ENCODE data around the gene PARVA.
A peak's percentile ranks its signal among the peaks of the same experiment; 100 is the strongest.

Gene PARVA

GRCh38 chr11:12496181-12497025 is 119.0 kb downstream of the PARVA start:
- no peak overlapping the region for H3K27ac ChIP-seq
- TF ChIP-seq ZFX (IDR thresholded peaks at IDR 0.05; ENCODE audit: borderline replicate concordance), result no peak
- 0 out of 2 replicates have a peak, but pooled peaks have one; percentile 7 for TF ChIP-seq CTCF (IDR thresholded peaks at IDR 0.05)

- no peak for TF ChIP-seq CTCF (IDR thresholded peaks at IDR 0.05)
- no peak for TF ChIP-seq ZFX (IDR thresholded peaks at IDR 0.05; ENCODE audit: borderline replicate concordance)
- no peak overlapping the region for H3K27ac ChIP-seq
Observed at GRCh38 chr11:12497431-12497830, 120.1 kb downstream of the PARVA start.

GRCh38 chr11:12499071-12499470 is 121.7 kb downstream of the PARVA start:
- TF ChIP-seq ZFX (IDR thresholded peaks at IDR 0.05; ENCODE audit: borderline replicate concordance) (no peak), CTCF (IDR thresholded peaks at IDR 0.05) (no peak)
- H3K27ac ChIP-seq, result no peak overlapping the region

- no peak overlapping the region for H3K27ac ChIP-seq
- no peak for TF ChIP-seq CTCF (IDR thresholded peaks at IDR 0.05)
- no peak for TF ChIP-seq ZFX (IDR thresholded peaks at IDR 0.05; ENCODE audit: borderline replicate concordance)
Observed at GRCh38 chr11:12502046-12502445, 124.7 kb downstream of the PARVA start.

GRCh38 chr11:12503039-12503484 is 125.7 kb downstream of the PARVA start:
- peak overlapping the region; percentile 37 for H3K27ac ChIP-seq
- no peak for TF ChIP-seq ZFX (IDR thresholded peaks at IDR 0.05; ENCODE audit: borderline replicate concordance)
- no peak for TF ChIP-seq CTCF (IDR thresholded peaks at IDR 0.05)

GRCh38 chr11:12503886-12504285 is 126.5 kb downstream of the PARVA start:
- H3K27ac ChIP-seq, result peak overlapping the region; percentile 37; the same call in 1 of the 2 replicates
- TF ChIP-seq ZFX (IDR thresholded peaks at IDR 0.05; ENCODE audit: borderline replicate concordance) (no peak), CTCF (IDR thresholded peaks at IDR 0.05) (no peak)

GRCh38 chr11:12505183-12505582 is 127.8 kb downstream of the PARVA start:
- TF ChIP-seq ZFX (IDR thresholded peaks at IDR 0.05; ENCODE audit: borderline replicate concordance) (no peak), CTCF (IDR thresholded peaks at IDR 0.05) (no peak)
- peak overlapping the region; percentile 46 for H3K27ac ChIP-seq
